ENCODE results near the gene CNTNAP4.

The CNTNAP4 gene

GRCh38 chr16:76598498-76598897 is 321.3 kb downstream of the CNTNAP4 start:
- H3K27ac ChIP-seq: no peak overlapping the region
- in situ Hi-C loops (cut with HindIII; ENCODE audit: low pct_ligation_motif_present, low sequenced_read_pairs): no loop called here
- no peak for DNase-seq
- no peaks in the 10 kb centered on the region for H3K27me3 ChIP-seq (replicated peaks)
- H3K36me3 ChIP-seq (replicated peaks): no peaks in the 10 kb centered on the region
- H3K4me3 ChIP-seq (ENCODE audit: low read depth, low read length): no peak overlapping the region
- no peak for TF ChIP-seq CTCF (IDR thresholded peaks at IDR 0.05; ENCODE audit: low read depth, low read length, missing control alignments)

- H3K36me3 ChIP-seq (replicated peaks): no peaks in the 10 kb centered on the region
- in situ Hi-C loops (cut with HindIII; ENCODE audit: low pct_ligation_motif_present, low sequenced_read_pairs): no loop called here
- no peak overlapping the region for H3K27ac ChIP-seq
- no peaks in the 10 kb centered on the region for H3K27me3 ChIP-seq (replicated peaks)
- no peak for TF ChIP-seq CTCF (IDR thresholded peaks at IDR 0.05; ENCODE audit: low read depth, low read length, missing control alignments)
- DNase-seq: no peak
- no peak overlapping the region for H3K4me3 ChIP-seq (ENCODE audit: low read depth, low read length)
These were observed 330.1 kb downstream of the CNTNAP4 start for GRCh38 chr16:76607317-76607716.
